Astrocyte of the hippocampus (primary cell): ENCODE data around the gene SPATS2L.

Experiments used
- DNase-seq: peaks from one replicate; pipeline ENCODE4 v3.0.0; 2011; ENCODE audit warnings: low read depth, low spot score

Gene SPATS2L

DNA sequence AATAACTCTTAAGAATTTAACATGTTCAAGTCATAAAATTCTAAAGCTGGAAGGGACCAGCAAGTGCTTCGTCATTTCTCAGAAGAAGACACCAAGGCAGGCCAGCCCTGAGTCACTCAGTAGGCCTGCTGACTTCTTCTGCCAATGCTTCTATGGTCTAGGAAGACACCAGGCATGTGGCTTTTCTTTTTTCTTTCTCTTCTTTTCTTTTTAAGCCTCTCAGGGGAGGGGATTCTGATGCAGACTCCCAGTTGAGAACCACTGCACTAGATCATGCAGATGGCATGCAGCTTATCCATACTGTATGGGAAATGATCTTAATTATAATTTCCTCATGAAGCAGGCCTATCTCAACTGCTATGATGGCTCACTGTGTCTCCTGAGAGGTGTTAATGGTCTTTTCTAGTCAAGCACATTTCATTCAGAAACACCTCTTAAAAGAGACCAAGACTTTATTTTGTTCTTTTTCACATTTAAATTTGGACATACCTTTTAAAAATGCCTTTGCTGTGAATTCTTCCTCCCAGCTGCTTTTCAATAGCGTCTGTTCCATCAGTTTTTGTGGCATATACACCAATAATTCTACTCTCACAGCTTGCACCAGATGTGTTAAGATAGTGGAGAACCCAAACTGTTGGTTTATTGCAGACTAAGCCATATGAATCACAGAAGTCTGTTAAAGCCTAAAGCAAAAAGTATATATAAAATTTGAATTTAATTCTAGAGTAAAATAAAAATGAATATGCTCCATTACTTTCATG, 192.1 kb downstream of the SPATS2L start:
- DNase-seq: no peak

GRCh38 chr2:200502196-200502595, 195.7 kb downstream of the SPATS2L start:
- no peak for DNase-seq

DNA sequence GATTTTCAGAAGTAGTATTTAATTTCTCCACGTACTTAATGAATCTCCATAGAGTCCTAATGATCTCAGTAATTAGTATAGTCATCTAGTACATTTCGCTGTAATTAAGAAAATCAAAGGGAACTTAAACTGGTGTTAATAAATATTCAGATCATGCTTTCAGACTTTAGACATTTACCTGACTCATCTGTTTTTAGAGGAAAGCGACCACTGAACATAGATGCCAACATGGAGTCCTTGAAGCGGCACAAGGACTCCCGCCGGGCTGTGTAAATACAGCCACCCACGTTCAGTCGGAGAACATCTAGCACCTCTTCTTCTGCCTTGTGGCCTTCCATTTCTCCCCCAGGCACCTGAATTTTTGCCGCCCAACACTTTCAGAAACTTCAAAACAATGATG, 200.2 kb downstream of the SPATS2L start:
- no peak for DNase-seq

DNA sequence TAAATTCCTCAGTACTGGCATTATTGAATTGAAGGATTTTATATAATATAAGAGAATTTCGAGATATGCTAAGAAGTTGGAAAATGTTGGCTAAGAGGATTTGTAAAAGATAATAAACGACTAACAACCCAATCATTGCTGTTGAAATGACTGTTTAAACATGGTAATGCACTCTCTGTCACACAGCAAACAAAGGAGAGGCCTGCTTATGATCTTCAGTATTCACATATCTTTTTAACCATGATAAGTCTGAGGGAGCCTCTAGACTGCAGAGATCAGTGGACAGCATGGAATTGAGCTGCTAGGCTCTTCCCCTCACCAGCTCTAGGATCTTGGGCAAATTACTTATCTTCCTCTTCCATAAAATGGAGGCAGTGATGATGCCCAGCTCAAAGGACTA, 200.7 kb downstream of the SPATS2L start:
- DNase-seq: no peak

DNA sequence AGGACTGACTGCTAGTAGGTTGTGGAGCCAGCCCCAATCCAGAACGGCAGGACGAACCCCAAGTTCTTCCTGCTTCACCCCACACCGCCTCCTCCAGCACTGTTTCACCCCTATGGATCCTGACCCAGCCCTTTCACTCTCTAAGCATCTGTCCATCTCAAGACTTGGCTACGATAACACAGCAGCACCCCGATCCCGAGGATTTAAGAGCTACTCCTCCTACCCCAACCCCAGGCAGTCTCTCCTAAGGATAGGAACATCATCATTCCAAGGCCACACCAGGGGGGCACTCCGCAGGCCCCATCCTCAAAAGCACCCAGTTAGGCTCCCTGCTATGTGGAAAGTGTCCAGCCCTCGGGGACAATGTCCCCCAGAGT, 202.7 kb downstream of the SPATS2L start:
- DNase-seq: no peak

DNA sequence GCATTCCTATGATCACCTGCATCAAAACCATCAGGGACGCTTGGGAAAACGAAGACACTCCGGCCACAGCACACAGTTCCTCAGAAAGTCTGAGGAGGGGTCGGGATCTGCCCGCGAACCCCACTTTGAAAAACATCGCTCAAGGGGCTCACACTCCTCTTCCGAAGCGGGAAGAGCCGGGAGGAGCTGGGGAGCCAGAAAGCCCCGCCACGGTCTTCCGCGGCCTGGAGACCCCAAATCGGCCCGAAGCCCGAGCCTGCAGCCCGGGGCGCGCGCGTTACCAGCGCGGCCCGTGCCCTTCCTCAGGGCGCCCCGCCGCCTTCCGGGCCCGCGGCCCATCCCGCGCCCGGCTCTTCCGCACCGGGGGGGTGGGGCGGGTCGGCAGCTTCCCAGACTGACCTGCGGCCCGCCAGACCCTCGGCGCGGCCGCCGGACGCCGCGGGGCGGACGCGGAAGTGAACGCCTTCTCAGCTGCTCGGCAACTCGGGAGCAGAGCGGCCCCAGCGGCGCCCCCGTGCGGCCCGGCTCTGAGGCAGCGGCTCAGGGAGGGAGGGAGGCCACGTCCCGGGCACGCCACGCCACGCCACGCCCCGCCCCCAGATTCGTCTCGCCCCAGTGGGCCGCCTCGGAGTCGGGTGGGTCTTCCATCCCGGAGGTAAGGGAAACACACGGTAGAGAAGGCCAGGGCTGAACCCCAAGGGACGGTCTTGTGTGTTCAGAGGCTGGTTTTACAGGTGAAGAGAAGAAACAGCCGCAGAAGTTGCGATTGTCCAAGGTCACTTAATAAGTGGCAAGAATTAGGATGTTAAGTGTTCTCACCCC, 203.3 kb downstream of the SPATS2L start, which contains the start of gene KCTD18:
TSS of gene KCTD18 (minus strand) at position 457 of the 822 bp plus-strand sequence. CDS start 3,052 bp downstream, outside the sequence.
- DNase-seq: peak; percentile 96

- no peak for DNase-seq
Measured at GRCh38 chr2:200515155-200515554, 208.7 kb downstream of the SPATS2L start.

DNA sequence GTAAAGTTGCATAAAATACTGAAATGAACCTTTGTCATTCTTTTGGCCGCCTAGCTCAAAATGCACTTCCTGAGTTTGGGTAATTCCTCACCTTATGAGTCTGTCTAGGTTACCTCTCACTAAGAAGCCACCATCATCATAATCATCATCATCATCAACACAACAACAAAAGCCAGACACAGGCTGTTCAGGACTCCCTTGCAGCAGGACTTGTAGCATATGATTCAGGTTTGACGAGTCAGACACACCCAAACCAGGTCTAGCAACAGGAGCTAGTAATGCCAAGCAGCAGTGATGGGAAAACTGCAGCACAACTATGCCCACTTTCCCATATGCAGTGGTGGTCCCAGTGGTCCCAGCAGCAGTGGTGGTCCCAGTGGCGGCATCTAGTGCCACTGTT, 216.7 kb downstream of the SPATS2L start:
- no peak for DNase-seq

DNA sequence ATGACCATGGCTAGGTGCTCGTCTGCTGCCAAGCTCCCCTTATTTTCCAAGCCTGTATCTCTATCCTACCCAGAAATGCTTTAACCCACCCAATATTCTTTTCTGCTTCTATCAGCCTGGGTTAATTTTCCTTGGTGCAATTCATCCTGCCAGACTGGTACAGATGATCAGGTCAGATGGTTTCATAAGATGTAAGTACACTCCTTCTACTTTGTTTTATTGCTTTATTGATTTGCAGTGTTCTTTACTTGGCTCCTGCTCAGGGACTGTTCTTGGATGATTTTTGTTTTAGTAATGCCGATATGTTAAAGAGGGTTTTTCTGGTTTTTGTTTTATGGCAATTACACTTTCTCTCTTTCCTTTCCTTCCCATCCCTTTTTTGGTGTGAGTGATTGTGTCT, 217.1 kb downstream of the SPATS2L start:
- DNase-seq: no peak

- DNase-seq: no peak
Measured at GRCh38 chr2:200525066-200525465, 218.6 kb downstream of the SPATS2L start.

- no peak for DNase-seq
Measured at GRCh38 chr2:200525551-200525881, 219.0 kb downstream of the SPATS2L start.

DNA sequence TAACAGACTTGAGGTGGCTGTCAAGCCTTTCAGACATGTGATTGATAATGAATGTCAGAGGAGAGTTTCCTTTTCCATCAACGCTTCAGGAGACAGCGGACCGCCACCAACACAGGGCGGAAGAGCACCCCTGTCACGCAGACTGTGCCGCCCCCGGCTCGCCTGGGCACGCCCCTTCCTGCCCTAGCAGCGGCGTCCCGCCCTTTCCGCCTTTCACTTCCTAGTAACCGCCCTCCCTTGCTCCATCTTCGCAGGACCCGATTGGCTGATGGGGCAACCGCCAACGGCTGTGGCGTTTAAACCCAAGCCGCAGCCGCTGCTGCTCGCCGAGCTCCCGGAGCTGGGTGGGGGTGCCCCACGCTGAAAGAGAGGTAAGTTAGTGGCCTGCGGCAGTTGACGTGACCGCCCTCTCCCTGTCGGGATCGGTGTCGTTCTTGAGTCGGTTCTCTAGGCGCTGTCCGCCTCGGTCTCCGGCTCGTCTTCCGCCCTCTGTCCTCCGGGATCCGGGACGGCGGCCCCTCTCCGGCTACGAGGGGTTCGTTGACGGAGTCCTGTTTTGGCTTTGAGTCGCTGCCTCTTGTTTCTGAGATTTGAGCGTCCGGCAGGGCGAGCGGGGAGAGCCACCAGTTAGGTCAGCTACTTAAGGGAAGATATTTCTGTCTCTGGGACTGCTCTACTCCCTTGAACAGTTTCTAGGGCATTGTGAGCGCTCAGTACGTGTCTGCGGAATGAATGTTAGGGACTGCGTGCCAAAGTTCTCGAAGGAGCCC, 219.6 kb downstream of the SPATS2L start, which contains the start of gene SGO2:
TSS of gene SGO2 (plus strand) at position 326 of the 770 bp plus-strand sequence. CDS start 6,769 bp downstream, outside the sequence.
- DNase-seq: peak; percentile 97

DNA sequence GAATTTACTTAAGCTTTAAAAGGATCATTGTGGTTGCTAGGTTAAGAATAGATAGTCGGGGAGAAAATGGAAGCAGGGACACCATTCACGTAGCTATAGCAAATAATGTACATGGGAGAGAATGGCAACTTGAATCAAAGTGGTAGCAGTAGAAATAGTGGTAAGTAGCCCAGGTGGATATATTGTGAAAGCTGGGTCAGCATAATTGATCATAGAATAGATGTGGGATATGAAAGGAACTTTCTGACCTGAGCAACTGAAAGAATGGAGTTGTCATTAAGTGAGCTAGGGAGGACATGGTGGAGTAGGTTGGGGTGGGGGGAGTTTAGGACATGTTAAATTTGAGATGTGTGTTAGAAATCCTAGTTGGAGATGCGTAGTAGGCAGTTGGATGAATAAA, 221.7 kb downstream of the SPATS2L start:
- no peak for DNase-seq
